H9 (cell line): Measurements from ENCODE around the gene EFNA5. TPM values are rescaled to one million over a fixed set of nuclear protein-coding genes. Genes with fewer than 3 reads are reported as not detected.

Experiments used
- DNase-seq: peaks from one replicate; pipeline ENCODE4 v3.0.0-alpha.2; 2017
- H2AFZ ChIP-seq: one replicate; pipeline ENCODE4 v1.6.1; 2013; ENCODE audit warnings: mild to moderate bottlenecking, low read length, control low read depth, moderate library complexity
- H2AK5ac ChIP-seq: 2 replicates; pipeline ENCODE4 v1.6.1; 2013; ENCODE audit warnings: low read length, control low read depth, mixed read lengths; ENCODE audit not compliant: insufficient read length
- H2BK120ac ChIP-seq: one replicate; pipeline ENCODE4 v1.6.1; 2013; ENCODE audit warnings: low read depth, mild to moderate bottlenecking, low read length, control low read depth, inconsistent platforms; ENCODE audit not compliant: poor library complexity, severe bottlenecking
- H2BK12ac ChIP-seq: 2 replicates; pipeline ENCODE4 v1.6.1; 2013; ENCODE audit warnings: low read length, control low read depth, mixed read lengths, low read depth; ENCODE audit not compliant: insufficient read length
- H2BK15ac ChIP-seq: 2 replicates; pipeline ENCODE4 v1.6.1; 2013; ENCODE audit warnings: low read depth, low read length, control low read depth
- H2BK20ac ChIP-seq: one replicate; pipeline ENCODE4 v1.6.1; 2013; ENCODE audit warnings: low read depth, mild to moderate bottlenecking, low read length, control low read depth, inconsistent platforms; ENCODE audit not compliant: poor library complexity, severe bottlenecking
- H2BK5ac ChIP-seq: 2 replicates; pipeline ENCODE4 v1.6.1; 2013; ENCODE audit warnings: low read length, control low read depth, mixed read lengths; ENCODE audit not compliant: insufficient read length
- H3K14ac ChIP-seq: 2 replicates; pipeline ENCODE4 v1.6.1; 2013; ENCODE audit warnings: low read length, control low read depth; ENCODE audit not compliant: insufficient read depth
- H3K18ac ChIP-seq: 2 replicates; pipeline ENCODE4 v1.6.1; 2013; ENCODE audit warnings: low read depth, mild to moderate bottlenecking, mixed read lengths, low read length, control low read depth; ENCODE audit not compliant: insufficient read length
- H3K23ac ChIP-seq: 2 replicates; pipeline ENCODE4 v1.6.1; 2013; ENCODE audit warnings: low read length, control low read depth, mixed read lengths, low read depth; ENCODE audit not compliant: insufficient read length
- H3K23me2 ChIP-seq: 2 replicates; pipeline ENCODE4 v1.6.1; 2013; ENCODE audit warnings: low read depth, mild to moderate bottlenecking, mixed read lengths, low read length, control low read depth; ENCODE audit not compliant: insufficient read length, poor library complexity, severe bottlenecking
- H3K27ac ChIP-seq: 2 replicates; pipeline ENCODE4 v1.5.1; 2013; ENCODE audit warnings: low read length, control low read depth, mixed read lengths, low read depth; ENCODE audit not compliant: insufficient read length
- H3K27me3 ChIP-seq: 2 replicates; pipeline ENCODE4 v1.6.1; 2013; ENCODE audit warnings: low read length, control low read depth, inconsistent platforms; ENCODE audit not compliant: insufficient read depth
- H3K4ac ChIP-seq: 2 replicates; pipeline ENCODE4 v1.6.1; 2013; ENCODE audit warnings: low read depth, mild to moderate bottlenecking, control low read depth, inconsistent platforms, low read length, moderate library complexity
- H3K4me1 ChIP-seq: 2 replicates; pipeline ENCODE4 v1.6.1; 2013; ENCODE audit warnings: low read length, control low read depth, inconsistent platforms; ENCODE audit not compliant: insufficient read depth
- H3K4me2 ChIP-seq: 2 replicates; pipeline ENCODE4 v1.6.1; 2013; ENCODE audit warnings: low read length, control low read depth, mixed read lengths; ENCODE audit not compliant: insufficient read length, insufficient read depth
- H3K56ac ChIP-seq: 2 replicates; pipeline ENCODE4 v1.6.1; 2013; ENCODE audit warnings: low read depth, mild to moderate bottlenecking, mixed read lengths, low read length, control low read depth; ENCODE audit not compliant: insufficient read length
- H3K79me1 ChIP-seq: 2 replicates; pipeline ENCODE4 v1.6.1; 2013; ENCODE audit warnings: low read depth, mild to moderate bottlenecking, moderate library complexity, low read length, control low read depth, inconsistent platforms; ENCODE audit not compliant: insufficient read depth, poor library complexity, severe bottlenecking
- H3K79me2 ChIP-seq: 2 replicates; pipeline ENCODE4 v1.6.1; 2013; ENCODE audit warnings: low read length, control low read depth, inconsistent platforms; ENCODE audit not compliant: insufficient read depth
- H3K9ac ChIP-seq: 2 replicates; pipeline ENCODE4 v1.6.1; 2013; ENCODE audit warnings: low read length, control low read depth, mixed read lengths; ENCODE audit not compliant: insufficient read length; ENCODE audit errors: extremely low read depth
- H3K9me3 ChIP-seq: one replicate; pipeline ENCODE4 v1.6.1; 2013; ENCODE audit warnings: low read depth, low read length, inconsistent platforms; ENCODE audit not compliant: control insufficient read depth
- H3T11ph ChIP-seq: one replicate; pipeline ENCODE4 v1.6.1; 2013; ENCODE audit warnings: mild to moderate bottlenecking, low read length, control low read depth, inconsistent platforms
- H4K20me1 ChIP-seq: one replicate; pipeline ENCODE4 v1.6.1; 2013; ENCODE audit not compliant: control insufficient read depth, insufficient read length, insufficient read depth
- H4K5ac ChIP-seq: 2 replicates; pipeline ENCODE4 v1.6.1; 2013; ENCODE audit warnings: low read depth, mild to moderate bottlenecking, mixed read lengths, low read length, control low read depth; ENCODE audit not compliant: insufficient read length
- H4K8ac ChIP-seq: replicated peaks from 2 replicates; pipeline ENCODE4 v1.6.1; 2013; ENCODE audit warnings: low read length, control low read depth, mixed read lengths, low read depth; ENCODE audit not compliant: insufficient read length
- H4K91ac ChIP-seq: 2 replicates; pipeline ENCODE4 v1.6.1; 2013; ENCODE audit warnings: low read depth, mild to moderate bottlenecking, moderate library complexity, mixed read lengths, low read length, control low read depth; ENCODE audit not compliant: insufficient read length
- H3K27ac Mint-ChIP-seq, 3 experiments: 2 replicates in 2 of 3; 3 replicates in 1 of 3; pipeline ENCODE4 v1.8.0; 2020 to 2021; ENCODE audit warnings: mixed read lengths in 3 of 3, mild to moderate bottlenecking in 1 of 3, moderate library complexity in 1 of 3
- H3K27me3 Mint-ChIP-seq: 2 replicates; pipeline ENCODE4 v1.8.0; 2021; ENCODE audit warnings: low read depth, mild to moderate bottlenecking, moderate library complexity, mixed read lengths
- H3K36me3 Mint-ChIP-seq, 3 experiments: 2 replicates in 2 of 3; 3 replicates in 1 of 3; pipeline ENCODE4 v1.8.0; 2020 to 2021; ENCODE audit warnings: low read depth in 3 of 3, mixed read lengths in 3 of 3; ENCODE audit not compliant: insufficient read depth in 1 of 3
- H3K4me1 Mint-ChIP-seq, 2 experiments: 2 replicates each; pipeline ENCODE4 v1.8.0; 2020; ENCODE audit warnings: mixed read lengths in 2 of 2
- H3K4me3 Mint-ChIP-seq, 2 experiments: 2 replicates in 1 of 2; 3 replicates in 1 of 2; pipeline ENCODE4 v1.8.0; 2020 to 2021; ENCODE audit warnings: mild to moderate bottlenecking in 2 of 2, mixed read lengths in 2 of 2, moderate library complexity in 1 of 2
- H3K9me3 Mint-ChIP-seq, 2 experiments: 2 replicates in 1 of 2; 3 replicates in 1 of 2; pipeline ENCODE4 v1.8.0; 2020; ENCODE audit warnings: mild to moderate bottlenecking in 2 of 2, mixed read lengths in 2 of 2, moderate library complexity in 1 of 2
- CTCF ChIP-seq: fragments of 200-600 bp; sonication (generic); conservative IDR thresholded peaks from 3 replicates; pipeline ENCODE4 v1.8.0; 2021; ENCODE audit warnings: antibody characterized with exemption, mild to moderate bottlenecking
- WGBS: extraction: QIAGEN DNeasy Blood & Tissue Kit; methylation state at CpG from one replicate; pipeline ENCODE4 v1.1.7; 2013; ENCODE audit warnings: missing lambda C conversion rate, low lambda C conversion rate, mixed read lengths; ENCODE audit not compliant: insufficient read length; ENCODE audit errors: extremely low coverage; 5-methylcytosine and 5-hydroxymethylcytosine counted together
- total RNA-seq: library from RNA; stranded (reverse); gene quantifications from 2 replicates; pipeline ENCODE4 v1.2.1, GENCODE V29; 2021

The EFNA5 gene
- total RNA-seq, 1 experiment from 2014 or later, result 20.4 TPM

- no peak overlapping the region for H3K27ac Mint-ChIP-seq
- Histone ChIP-seq H2BK12ac (no peak overlapping the region), H2AFZ (no peak overlapping the region), H3K18ac (no peak overlapping the region), H3T11ph (no peak overlapping the region), H3K4me2 (no peak overlapping the region), H3K23me2 (no peaks in the 10 kb centered on the region), H2BK5ac (no peak overlapping the region), H3K27ac (no peak overlapping the region), H4K8ac (no peak overlapping the region), H3K4me1 (no peaks in the 10 kb centered on the region), H3K79me1 (no peaks in the 10 kb centered on the region), H3K9me3 (no peaks in the 10 kb centered on the region), H3K14ac (no peak overlapping the region), H4K5ac (no peak overlapping the region), H4K91ac (no peak overlapping the region), H3K79me2 (no peaks in the 10 kb centered on the region), H4K20me1 (no peaks in the 10 kb centered on the region), H3K23ac (no peak overlapping the region), H2BK20ac (no peak overlapping the region), H2BK15ac (no peak overlapping the region), H3K4ac (no peak overlapping the region), H2BK120ac (no peak overlapping the region), H3K27me3 (no peaks in the 10 kb centered on the region), H3K9ac (no peak overlapping the region), H3K56ac (no peak overlapping the region), H2AK5ac (no peak overlapping the region)
- no CpG with 5 or more reads among the region's 5 CpGs for WGBS
- H3K9me3 Mint-ChIP-seq, result no peaks in the 10 kb centered on the region
- TF ChIP-seq CTCF, result no peak
- no peaks in the 10 kb centered on the region for H3K36me3 Mint-ChIP-seq
- no peak for DNase-seq
- H3K27me3 Mint-ChIP-seq, result no peaks in the 10 kb centered on the region
- no peak overlapping the region for H3K4me3 Mint-ChIP-seq
- H3K4me1 Mint-ChIP-seq, result peaks cover 34 to 47% of the 10 kb centered on the region in 2 experiments
Observed at GRCh38 chr5:107658528-107658927, 12.2 kb downstream of the EFNA5 start.
